NOMO-1 treated with dmso at 0.1 percent for 144 hours (cell line): ENCODE results near the gene SUSD2.

Source experiments
- DNase-seq: peaks from one replicate; lab custom pipeline; 2025; ENCODE audit not compliant: unreplicated experiment; lab: John Stamatoyannopoulos, UW

Gene SUSD2

GRCh38 chr22:24148266-24149197, 32.8 kb upstream of the SUSD2 start:
- DNase-seq = no peak

DNA sequence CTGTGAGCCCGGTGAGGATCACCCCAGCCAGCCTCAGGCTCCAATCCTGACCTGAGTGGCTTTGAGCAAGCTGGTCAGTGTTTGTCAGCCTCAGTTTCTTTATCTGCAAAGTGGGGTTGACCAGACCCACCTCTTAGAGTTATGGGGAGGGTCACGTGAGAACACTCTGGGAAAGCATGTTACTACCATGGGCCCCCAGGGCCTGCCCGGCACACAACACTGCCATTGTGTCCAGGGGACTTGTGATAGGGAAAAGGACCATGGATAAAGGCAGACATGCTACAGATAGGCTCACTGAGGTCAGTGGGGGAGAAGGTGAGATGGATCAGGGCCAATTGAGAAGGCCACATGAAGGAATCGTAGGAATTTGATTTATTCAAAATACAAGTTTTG, 32.1 kb upstream of the SUSD2 start:
- no peak for DNase-seq

DNA sequence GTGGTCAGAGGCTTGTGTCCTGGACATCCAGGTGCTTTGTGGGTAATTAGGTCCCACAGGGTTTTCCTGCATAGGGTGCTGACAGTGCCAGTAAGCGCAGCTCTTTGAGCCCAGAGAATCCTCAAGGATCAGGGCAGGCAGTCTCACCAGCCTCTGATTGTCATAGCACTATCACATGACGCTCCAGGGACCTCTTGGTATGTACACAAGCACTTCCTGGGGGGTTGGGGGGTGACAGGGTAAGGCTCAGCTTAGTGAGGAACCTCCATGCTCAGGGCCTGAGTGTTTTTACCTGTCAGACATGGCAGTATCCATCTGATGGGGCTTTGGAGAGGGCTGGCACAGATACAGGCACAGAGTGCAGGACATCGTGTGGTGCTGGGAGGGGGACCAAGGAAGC, 27.9 kb upstream of the SUSD2 start:
- no peak for DNase-seq

DNA sequence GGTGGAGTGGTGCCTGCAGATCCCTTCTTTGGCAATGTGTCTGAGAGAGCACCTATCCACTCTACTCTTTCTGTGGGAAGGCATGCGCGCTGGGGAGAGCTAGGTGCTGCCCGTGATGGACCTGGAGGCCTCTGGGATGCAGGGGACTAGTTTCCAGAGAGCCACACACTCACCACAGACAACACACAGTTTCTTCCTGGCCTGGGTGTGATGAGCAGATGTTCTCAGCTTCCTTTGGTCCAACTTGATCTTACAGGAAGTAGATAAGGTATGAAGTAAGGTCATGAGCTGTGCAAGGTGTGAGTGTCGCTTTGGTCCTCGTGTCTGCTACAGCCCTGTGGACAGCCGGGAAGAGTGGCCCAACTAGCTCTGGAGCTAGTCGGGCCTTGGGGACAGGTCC, 27.3 kb upstream of the SUSD2 start:
- DNase-seq = no peak

- DNase-seq = no peak
Observed at GRCh38 chr22:24154826-24155225, 26.5 kb upstream of the SUSD2 start.

- DNase-seq = peak; percentile 56
Observed at GRCh38 chr22:24155627-24156140, 25.6 kb upstream of the SUSD2 start.

DNA sequence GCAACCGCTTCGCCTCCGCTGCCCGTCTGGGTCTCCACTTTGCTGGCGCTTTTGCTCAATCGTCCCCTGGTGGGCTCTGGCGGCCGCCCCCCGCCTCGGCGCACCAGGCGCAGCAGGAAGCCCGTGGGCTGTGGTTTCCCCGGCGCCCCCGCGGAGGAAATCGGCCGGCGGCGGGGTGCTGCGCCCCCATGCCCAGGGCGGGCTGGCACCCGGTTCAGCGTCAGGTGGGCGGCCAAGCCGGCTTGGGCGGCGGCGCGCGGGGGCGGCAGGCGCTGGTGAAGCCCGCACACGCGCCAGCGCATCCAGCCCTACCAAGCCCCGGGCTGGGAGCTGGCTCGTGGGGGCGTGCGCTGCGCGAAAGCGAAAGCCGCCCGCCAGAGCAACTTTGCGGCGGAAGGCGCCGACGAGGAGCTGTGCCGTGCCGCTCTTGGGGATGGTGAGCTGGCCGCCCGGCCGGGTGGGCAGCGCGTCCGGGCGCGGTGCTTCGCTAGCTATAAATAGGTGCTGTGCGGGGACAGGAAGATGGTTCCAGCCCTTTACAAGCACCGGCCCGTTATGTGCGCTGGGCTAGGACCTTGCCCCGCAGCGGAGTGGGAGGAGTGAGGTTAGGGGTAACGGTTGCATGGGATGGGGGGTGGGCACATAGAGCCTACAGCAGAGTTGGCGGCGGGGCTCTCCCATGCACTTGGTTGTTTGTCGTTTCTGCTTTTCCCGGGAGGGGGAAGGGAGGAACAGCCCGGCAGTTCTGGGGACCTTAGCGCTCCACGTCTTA, 25.0 kb upstream of the SUSD2 start:
- peak; percentile 47 for DNase-seq

DNA sequence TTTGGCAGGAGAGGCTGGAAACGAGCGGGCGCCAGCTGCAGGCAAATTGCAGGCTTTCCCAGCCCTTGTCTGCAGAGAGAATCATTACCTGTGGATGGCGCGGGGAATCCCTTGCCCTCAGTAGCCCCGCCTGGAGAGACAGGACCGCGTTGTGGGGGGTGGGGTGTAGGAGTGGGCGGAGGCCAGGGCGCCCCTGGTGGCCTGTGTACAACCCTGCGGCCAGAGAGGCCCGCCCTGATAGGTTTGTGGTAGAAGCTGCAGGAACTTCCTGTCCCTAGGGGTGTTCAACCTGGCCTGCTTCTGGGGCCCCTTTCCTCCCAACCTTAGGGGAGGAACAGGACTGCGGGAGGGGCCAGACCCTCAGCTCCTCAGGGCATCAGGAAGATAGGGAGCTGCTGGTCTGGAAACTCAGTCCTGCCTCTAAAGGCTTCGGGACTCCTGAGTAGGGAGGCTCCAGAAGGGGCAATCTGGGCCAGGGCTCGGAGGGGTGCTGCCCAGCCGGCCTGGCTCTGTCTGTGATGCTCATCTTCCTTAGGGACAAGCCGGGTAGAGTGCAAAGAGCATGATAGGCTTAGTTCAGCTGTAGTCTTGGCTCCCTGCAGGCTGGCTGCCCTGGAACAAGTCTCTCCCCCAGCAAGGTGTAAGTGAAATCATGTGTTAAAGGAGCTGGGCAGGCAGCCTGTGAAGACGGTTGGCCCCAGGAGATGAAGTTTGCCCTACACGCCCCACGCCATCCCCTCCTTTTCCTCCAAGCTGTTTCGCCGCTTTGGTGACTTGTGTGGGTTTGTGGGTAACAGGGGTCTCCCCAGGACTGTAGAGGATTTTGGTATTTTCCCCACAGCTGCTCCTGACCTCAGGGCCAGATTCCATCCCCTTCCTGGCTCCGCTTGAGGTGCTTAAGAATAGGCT, 24.1 kb upstream of the SUSD2 start:
- DNase-seq = peak; percentile 85

GRCh38 chr22:24157822-24158135, 23.5 kb upstream of the SUSD2 start:
- DNase-seq = no peak

DNA sequence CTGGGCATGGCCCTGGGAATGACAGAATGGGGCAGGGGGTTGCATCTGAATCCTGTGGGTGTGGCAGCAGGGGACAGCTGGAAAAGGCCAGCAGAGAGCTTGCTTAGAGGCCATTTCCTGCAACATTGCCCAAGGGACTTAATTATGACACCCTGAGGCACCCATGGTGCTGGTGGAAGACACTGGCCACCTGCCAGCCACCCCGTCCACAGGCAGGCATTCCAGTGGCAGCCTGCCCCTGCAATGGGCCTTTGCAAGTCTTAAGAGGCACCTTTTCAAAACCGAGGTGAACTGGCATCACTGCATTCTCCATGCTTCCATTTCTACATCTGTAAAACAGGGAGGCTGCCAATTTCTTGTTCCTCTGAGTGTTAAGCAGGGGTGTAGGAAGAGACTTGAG, 21.6 kb upstream of the SUSD2 start:
- no peak for DNase-seq

- DNase-seq = no peak
Observed at GRCh38 chr22:24160546-24160945, 20.7 kb upstream of the SUSD2 start.

DNA sequence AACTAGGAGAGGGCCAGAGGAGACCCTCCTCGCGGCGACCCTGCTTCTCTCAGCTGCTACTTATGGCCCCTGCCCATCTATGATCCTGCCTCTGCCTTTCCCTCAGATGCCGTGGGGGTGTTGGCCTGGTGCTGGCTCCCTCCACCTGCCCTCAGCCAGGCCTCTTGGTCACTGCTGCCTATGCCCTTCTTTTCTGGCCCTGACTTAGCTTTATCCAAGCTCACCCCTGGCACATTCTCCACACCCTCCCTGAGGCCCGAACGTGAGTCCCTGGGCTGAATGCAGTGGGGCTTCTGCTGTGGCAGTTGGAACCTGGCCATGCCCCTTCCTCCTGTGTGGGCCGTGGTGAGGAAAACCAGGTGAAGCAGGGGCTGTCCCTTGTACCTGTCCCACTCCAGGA, 19.8 kb upstream of the SUSD2 start:
- DNase-seq = no peak

DNA sequence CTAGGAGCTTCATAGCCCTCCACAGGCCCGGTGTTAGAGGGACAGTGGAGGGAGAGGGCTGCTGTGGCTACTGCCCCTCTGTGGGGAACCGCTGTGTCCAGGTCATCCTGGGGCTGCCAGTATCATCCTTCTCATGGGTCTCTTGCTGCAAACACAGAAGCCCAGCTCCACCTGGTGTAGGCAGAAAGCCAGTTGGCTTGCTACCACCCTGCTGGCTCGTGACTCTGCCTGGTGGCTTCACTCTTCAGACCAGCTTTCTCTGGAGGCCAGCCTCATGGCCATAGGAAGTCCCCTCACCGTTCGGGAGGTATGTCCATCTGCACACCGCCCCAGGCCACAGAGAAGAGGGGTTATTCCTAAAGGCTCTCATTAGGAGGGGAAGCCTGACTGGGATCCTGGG, 19.4 kb upstream of the SUSD2 start:
- DNase-seq = no peak

DNA sequence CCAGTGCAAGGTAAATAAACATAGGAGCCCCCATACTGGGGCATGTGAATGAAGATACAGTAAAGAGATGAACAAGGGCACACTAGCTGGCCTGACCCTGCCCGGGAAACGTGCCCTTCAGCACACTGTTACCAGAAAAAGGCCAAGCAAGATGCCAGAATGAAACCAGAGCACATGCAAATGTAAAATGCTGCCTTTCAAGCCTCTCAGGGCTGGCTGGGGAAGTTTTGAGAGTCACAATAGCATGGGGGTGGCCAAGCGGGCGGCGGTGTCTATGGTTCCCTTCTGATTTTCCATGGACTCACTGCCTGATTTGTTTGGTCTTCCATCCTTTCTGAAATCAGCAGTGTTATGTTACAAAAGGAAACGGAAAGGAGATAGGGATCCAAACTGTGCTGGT, 18.9 kb upstream of the SUSD2 start:
- DNase-seq = no peak

GRCh38 chr22:24164243-24164642, 17.0 kb upstream of the SUSD2 start:
- DNase-seq = no peak

GRCh38 chr22:24164940-24165339, 16.3 kb upstream of the SUSD2 start:
- no peak for DNase-seq

DNA sequence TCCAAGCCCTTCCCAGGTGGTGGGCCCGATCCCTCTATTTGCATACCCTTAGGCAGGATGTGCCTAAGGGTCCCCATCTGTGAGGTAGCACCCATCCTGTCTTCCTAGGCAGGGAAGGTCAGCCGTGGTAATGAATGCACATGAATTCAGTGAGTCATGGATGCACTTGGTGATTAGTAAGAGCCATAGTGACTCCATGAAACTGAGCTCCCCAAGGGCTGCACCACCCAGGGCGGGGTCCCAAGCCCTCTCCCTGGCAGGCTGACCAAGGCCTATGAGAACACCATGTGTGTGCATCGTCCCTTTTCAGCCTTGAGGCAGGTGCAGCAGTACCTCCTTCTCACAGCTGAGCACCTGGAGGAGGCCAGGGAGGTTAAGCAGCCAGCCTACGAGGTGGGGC, 15.6 kb upstream of the SUSD2 start:
- DNase-seq = no peak

DNA sequence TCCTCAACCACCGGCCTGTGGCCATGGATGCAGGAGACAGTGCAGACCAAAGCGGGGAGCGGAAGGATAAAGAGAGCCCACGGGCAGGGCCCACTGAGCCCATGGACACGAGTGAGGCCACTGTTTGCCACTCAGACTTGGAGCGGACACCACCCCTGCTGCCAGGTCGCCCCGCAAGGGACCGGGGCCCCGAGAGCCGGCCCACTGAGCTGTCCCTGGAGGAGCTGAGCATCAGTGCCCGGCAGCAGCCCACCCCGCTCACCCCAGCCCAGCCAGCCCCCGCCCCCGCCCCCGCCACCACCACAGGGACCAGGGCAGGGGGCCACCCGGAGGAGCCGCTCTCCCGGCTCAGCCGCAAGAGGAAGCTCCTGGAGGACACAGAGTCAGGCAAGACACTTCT, 14.5 kb upstream of the SUSD2 start:
- DNase-seq = no peak

DNA sequence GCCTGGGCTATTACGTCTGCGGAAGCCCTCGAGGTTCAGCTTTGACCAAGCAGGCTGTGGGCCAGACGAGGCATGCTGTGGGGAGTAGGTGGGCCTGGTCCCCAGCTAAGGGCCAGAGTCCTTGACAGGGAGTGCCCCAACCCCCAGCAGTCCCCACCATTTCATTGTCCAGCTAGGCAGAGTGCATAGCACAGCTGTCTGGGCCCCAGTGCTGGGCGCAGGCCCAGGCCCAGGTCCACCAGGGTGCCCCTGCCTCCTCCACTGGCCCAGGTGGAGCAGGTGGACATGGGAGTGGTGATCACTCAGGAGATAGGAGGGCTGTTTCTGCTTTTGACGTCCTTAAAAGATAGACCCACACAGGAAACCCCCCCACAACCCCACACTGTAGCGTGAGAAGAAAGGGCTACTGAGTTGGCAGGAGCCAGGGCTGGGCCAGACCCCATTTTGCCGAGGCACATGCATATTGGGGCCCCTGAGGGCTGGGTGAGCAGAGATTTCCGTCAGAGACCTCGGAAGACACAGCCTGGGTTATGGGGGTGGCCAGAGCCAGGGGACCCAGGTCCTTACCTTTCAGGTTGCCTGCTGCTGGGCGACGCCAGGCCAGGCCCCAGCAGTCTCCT, 11.7 kb upstream of the SUSD2 start:
- DNase-seq = no peak

- DNase-seq = no peak
Observed at GRCh38 chr22:24170188-24170587, 11.1 kb upstream of the SUSD2 start.

DNA sequence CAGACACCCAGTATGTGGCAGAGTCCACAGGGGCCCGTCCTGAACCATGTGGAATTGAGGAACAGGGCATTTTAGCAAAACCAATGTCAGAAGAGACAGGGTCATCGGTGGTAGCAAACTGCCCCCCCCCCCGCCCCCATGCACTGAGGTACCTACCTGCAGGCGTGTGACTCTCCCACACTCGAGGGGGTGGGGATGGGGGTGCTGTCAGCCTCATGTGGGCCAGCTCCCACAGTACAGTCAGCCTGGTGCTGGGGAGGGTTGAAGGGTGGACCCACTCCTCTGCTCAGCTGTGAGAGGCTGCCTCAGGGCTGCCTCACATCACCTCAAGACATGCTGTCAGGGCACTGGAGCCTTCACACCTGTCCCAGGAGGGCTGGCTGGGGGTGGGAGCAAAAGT, 10.7 kb upstream of the SUSD2 start:
- no peak for DNase-seq
